Common myeloid progenitor, CD34-positive (primary cell): ENCODE results near the gene ATG2A.
A peak's percentile ranks its signal among the peaks of the same experiment; 100 is the strongest.

Source experiments
- CTCF ChIA-PET: fragments of 350-600 bp; sonication (Branson Sonifier 250); formaldehyde crosslinking; loops from one replicate; lab custom pipeline; 2021; ENCODE audit warnings: antibody characterized with exemption; lab: Charles Lee
- POLR2A ChIA-PET: fragments of 350-600 bp; sonication (Branson Sonifier 250); formaldehyde crosslinking; loops from one replicate; lab custom pipeline; 2021; ENCODE audit warnings: antibody characterized with exemption; lab: Charles Lee
- DNase-seq, 3 donors: peaks; one replicate each; pipeline versions ENCODE4 v3.0.0 to v3.0.0-alpha.2; 2013
- H3K27ac ChIP-seq, 2 experiments: 1 replicate in 1 of 2; 2 replicates in 1 of 2; pipeline ENCODE4 v1.7.0; 2013; ENCODE audit warnings: inconsistent platforms in 2 of 2, low read length in 2 of 2, mild to moderate bottlenecking in 2 of 2, low read depth in 1 of 2, moderate library complexity in 1 of 2; ENCODE audit not compliant: severe bottlenecking in 2 of 2, insufficient read depth in 1 of 2, poor library complexity in 1 of 2
- H3K27me3 ChIP-seq, 5 experiments: replicated peaks in 2 of 5; 1 replicate in 3 of 5; 2 replicates in 2 of 5; pipeline versions ENCODE4 v1.6.1 to v1.7.0; 2013; ENCODE audit warnings: low read length in 4 of 5, mild to moderate bottlenecking in 2 of 5, moderate library complexity in 2 of 5, inconsistent platforms in 1 of 5; ENCODE audit not compliant: insufficient read depth in 5 of 5, control insufficient read depth in 4 of 5
- H3K36me3 ChIP-seq, 4 experiments: 1 replicate in 2 of 4; 2 replicates in 2 of 4; pipeline versions ENCODE4 v1.6.1 to v1.7.0; 2013; ENCODE audit warnings: low read length in 3 of 4, control low read depth in 1 of 4, mild to moderate bottlenecking in 1 of 4; ENCODE audit not compliant: control insufficient read depth in 4 of 4, insufficient read depth in 4 of 4
- H3K4me1 ChIP-seq, 4 experiments: 1 replicate in 3 of 4; 2 replicates in 1 of 4; pipeline versions ENCODE4 v1.6.1 to v1.7.1; 2013; ENCODE audit warnings: low read length in 3 of 4, mild to moderate bottlenecking in 3 of 4, control low read depth in 1 of 4, inconsistent platforms in 1 of 4, moderate library complexity in 1 of 4; ENCODE audit not compliant: control insufficient read depth in 4 of 4, insufficient read depth in 4 of 4; ENCODE audit errors: control extremely low read depth in 1 of 4
- H3K4me3 ChIP-seq, 7 experiments: 1 replicate in 4 of 7; 2 replicates in 3 of 7; pipeline versions ENCODE4 v1.5.1 to v1.7.0; 2013; ENCODE audit warnings: mild to moderate bottlenecking in 7 of 7, low read length in 6 of 7, moderate library complexity in 6 of 7, inconsistent platforms in 2 of 7, low read depth in 2 of 7, control low read depth in 1 of 7; ENCODE audit not compliant: insufficient read depth in 4 of 7, control insufficient read depth in 1 of 7; ENCODE audit errors: extremely low read depth in 1 of 7
- H3K9me3 ChIP-seq, 5 experiments: 1 replicate in 4 of 5; 2 replicates in 1 of 5; pipeline versions ENCODE4 v1.6.1 to v1.7.1; 2013; ENCODE audit warnings: low read length in 4 of 5, mild to moderate bottlenecking in 2 of 5, inconsistent platforms in 1 of 5, low read depth in 1 of 5, moderate library complexity in 1 of 5; ENCODE audit not compliant: control insufficient read depth in 4 of 5, insufficient read depth in 2 of 5; ENCODE audit errors: control extremely low read depth in 1 of 5
- WGBS: methylation state at CpG from one replicate; pipeline ENCODE4 v1.1.5; 2013; ENCODE audit not compliant: insufficient coverage; 5-methylcytosine and 5-hydroxymethylcytosine counted together

Gene ATG2A

GRCh38 chr11:64869571-64870175, 47.3 kb downstream of the ATG2A start:
- POLR2A ChIA-PET: interaction anchor here (0.7 to 1.4 kb wide), 3 partner anchors 9 to 16 kb away, joined by 3 to 5 read pairs (median 4); partner anchors contain the start of gene EHD1
- no peaks in the 10 kb centered on the region for H3K27me3 ChIP-seq
- CTCF ChIA-PET: interaction anchor here (1.0 to 33.3 kb wide), 8 partner anchors 8 to 46 kb away, joined by 3 to 1071 read pairs (median 6); partner anchors contain the start of genes CDC42BPG and EHD1
- peak overlapping the region in 1 of 7 experiments; percentile 58 for H3K4me3 ChIP-seq
- DNase-seq: no peak
- no peaks in the 10 kb centered on the region for H3K9me3 ChIP-seq
- peaks cover 0 to 58% (median 21%) of the 10 kb centered on the region in 4 experiments for H3K36me3 ChIP-seq
- WGBS: 63% methylated on average over 8 of the region's 9 CpGs
- peak overlapping the region in 1 of 2 experiments; percentile 71 for H3K27ac ChIP-seq
- peaks cover 2 to 39% (median 36%) of the 10 kb centered on the region in 4 experiments for H3K4me1 ChIP-seq

- CTCF ChIA-PET: interaction anchor here (1.0 to 33.3 kb wide), 7 partner anchors 10 to 70 kb away, joined by 3 to 1071 read pairs (median 5); partner anchors contain the start of genes CDC42BPG and EHD1
- peaks cover 0 to 52% (median 16%) of the 10 kb centered on the region in 4 experiments for H3K36me3 ChIP-seq
- H3K4me1 ChIP-seq: peaks cover 2 to 45% (median 42%) of the 10 kb centered on the region in 4 experiments
- H3K27me3 ChIP-seq: no peaks in the 10 kb centered on the region
- WGBS: 91% methylated on average over 17 of the region's 21 CpGs
- peak overlapping the region in 1 of 2 experiments; percentile 71 for H3K27ac ChIP-seq
- DNase-seq: no peak
- no peak overlapping the region for H3K4me3 ChIP-seq
- POLR2A ChIA-PET: interaction anchor here (1.4 kb wide), 2 partner anchors 10 to 15 kb away, joined by 4 to 5 read pairs; partner anchors contain the start of gene EHD1
- H3K9me3 ChIP-seq: no peaks in the 10 kb centered on the region
Measured at GRCh38 chr11:64868904-64869570, 48.0 kb downstream of the ATG2A start.

DNA sequence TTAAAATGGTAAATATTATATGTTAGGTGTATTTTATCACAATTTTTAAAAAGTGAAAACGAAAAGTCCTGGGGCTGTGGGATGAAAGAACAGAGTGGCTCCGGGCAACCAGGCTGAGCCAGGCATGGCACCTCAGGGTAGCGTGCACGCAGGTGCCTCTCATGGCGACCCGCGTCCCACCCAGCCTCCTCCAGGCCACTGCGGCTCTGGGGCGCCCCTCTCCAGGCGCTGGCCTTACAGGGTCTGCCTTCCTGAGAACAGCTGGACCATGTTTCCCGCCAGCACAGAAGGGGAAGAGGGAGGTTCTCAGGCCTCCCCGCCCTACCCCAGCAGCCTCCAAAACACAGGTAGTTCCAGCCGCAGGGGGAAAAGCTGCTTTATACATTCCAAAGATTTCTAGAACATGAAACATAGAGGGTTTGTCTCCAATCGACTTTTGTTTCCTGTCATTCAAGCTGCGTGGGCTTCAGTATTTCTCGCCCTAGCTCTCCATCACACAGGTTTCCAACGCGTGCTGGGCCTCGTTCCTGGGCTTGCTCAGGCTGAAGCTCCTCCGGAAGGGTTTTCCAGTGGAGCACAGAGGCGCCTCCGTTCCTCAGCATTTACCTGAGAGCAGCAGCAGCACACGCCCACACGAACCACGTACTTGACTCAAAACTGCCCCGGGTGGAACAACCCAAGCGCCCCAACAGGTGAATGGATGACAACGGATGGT, 49.1 kb downstream of the ATG2A start:
- H3K4me3 ChIP-seq: no peak overlapping the region
- H3K9me3 ChIP-seq: no peaks in the 10 kb centered on the region
- peaks cover 2 to 56% (median 51%) of the 10 kb centered on the region in 4 experiments for H3K4me1 ChIP-seq
- H3K27me3 ChIP-seq: no peaks in the 10 kb centered on the region
- ChIA-PET POLR2A (interaction anchor here (0.7 to 0.8 kb wide), 2 partner anchors 9 to 10 kb away, joined by 3 to 4 read pairs; partner anchors contain the start of gene EHD1), CTCF (interaction anchor here (1.0 to 33.3 kb wide), 4 partner anchors 8 to 69 kb away, joined by 3 to 1071 read pairs (median 140); partner anchors contain the start of genes CDC42BPG and EHD1)
- H3K36me3 ChIP-seq: peaks cover 0 to 46% (median 10%) of the 10 kb centered on the region in 4 experiments
- WGBS: 93% methylated on average over 21 of the region's 28 CpGs
- DNase-seq: no peak
- H3K27ac ChIP-seq: no peak overlapping the region

DNA sequence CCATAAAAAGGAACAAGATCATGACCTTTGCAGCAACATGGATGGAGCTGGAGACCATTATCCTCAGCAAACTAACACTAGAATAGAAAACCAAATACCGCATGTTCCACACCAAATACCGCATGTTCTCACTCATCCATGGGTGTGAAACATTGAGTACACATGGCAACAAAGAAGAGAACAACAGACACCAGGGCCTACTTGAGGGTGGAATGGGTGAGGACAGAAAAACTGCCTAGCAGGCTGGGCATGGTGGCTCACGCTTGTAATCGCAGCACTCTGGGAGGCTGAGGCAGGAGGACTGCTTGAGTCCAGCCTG, 50.9 kb downstream of the ATG2A start:
- Histone ChIP-seq H3K9me3 (no peaks in the 10 kb centered on the region), H3K36me3 (peaks cover 0 to 35% (median 6%) of the 10 kb centered on the region in 4 experiments), H3K27me3 (no peaks in the 10 kb centered on the region), H3K27ac (no peak overlapping the region), H3K4me3 (no peak overlapping the region), H3K4me1 (peaks cover 7 to 65% (median 55%) of the 10 kb centered on the region in 4 experiments)
- ChIA-PET CTCF (interaction anchor here (13.4 to 33.3 kb wide), 2 partner anchors 16 to 23 kb away, joined by 268 to 1071 read pairs; partner anchors contain the start of genes CDC42BPG and EHD1), POLR2A (no interaction called here)
- DNase-seq: no peak
- WGBS: 100% methylated on average over 2 of the region's 4 CpGs

- ChIA-PET POLR2A (interaction anchor here (1.0 to 1.3 kb wide), 2 partner anchors 12 to 17 kb away, joined by 3 to 4 read pairs; no protein-coding TSS in a partner anchor), CTCF (interaction anchor here (0.7 to 33.3 kb wide), 4 partner anchors 16 to 131 kb away, joined by 3 to 1071 read pairs (median 136); partner anchors contain the start of genes BATF2, CDC42BPG and EHD1)
- peaks cover 7 to 62% (median 51%) of the 10 kb centered on the region in 4 experiments for H3K4me1 ChIP-seq
- WGBS: 97% methylated on average over 9 of the region's 15 CpGs
- H3K27me3 ChIP-seq: no peaks in the 10 kb centered on the region
- no peak for DNase-seq
- no peaks in the 10 kb centered on the region for H3K9me3 ChIP-seq
- peak overlapping the region in 1 of 2 experiments; percentile 64 for H3K27ac ChIP-seq
- peaks cover 0 to 32% (median 6%) of the 10 kb centered on the region in 4 experiments for H3K36me3 ChIP-seq
- H3K4me3 ChIP-seq: no peak overlapping the region
Measured at GRCh38 chr11:64865286-64866172, 51.5 kb downstream of the ATG2A start.
